HL-60 (cell line): Measurements from ENCODE around the gene KMT5B.

ENCODE experiments used
- DNase-seq, 2 experiments: peaks; one replicate each; pipeline ENCODE4 v3.0.0-alpha.2; 2010 to 2020; ENCODE audit warnings: low read depth in 1 of 2, low spot score in 1 of 2
- H3K27ac ChIP-seq: fragments of 250-450 bp; sonication (Bioruptor Pico); replicated peaks from 2 replicates; pipeline ENCODE4 v1.5.1; 2020; ENCODE audit warnings: mild to moderate bottlenecking, moderate library complexity
- H3K27me3 ChIP-seq: fragments of 250-450 bp; sonication (Bioruptor Pico); 2 replicates; pipeline ENCODE4 v1.5.1; 2021; ENCODE audit warnings: mild to moderate bottlenecking, moderate library complexity; ENCODE audit not compliant: insufficient read depth, poor library complexity, severe bottlenecking
- H3K4me3 ChIP-seq: replicated peaks from 2 replicates; pipeline ENCODE4 v1.5.1; 2011; ENCODE audit warnings: mild to moderate bottlenecking, control low read depth, low read length; ENCODE audit not compliant: insufficient read depth
- CTCF ChIP-seq: IDR thresholded peaks from one replicate; pipeline ENCODE4 v1.5.1; 2011; ENCODE audit warnings: low read length, control low read depth, inconsistent platforms; ENCODE audit not compliant: insufficient read depth
- GABPA ChIP-seq: IDR thresholded peaks from 2 replicates; pipeline ENCODE4 v1.6.1; 2012; ENCODE audit warnings: low read depth
- POLR2AphosphoS5 ChIP-seq: IDR thresholded peaks from 2 replicates; pipeline ENCODE4 v1.6.1; 2012; ENCODE audit warnings: low read depth
- REST ChIP-seq: IDR thresholded peaks from 2 replicates; pipeline ENCODE4 v1.6.1; 2012; ENCODE audit warnings: low read depth; ENCODE audit not compliant: insufficient replicate concordance
- SPI1 ChIP-seq: IDR thresholded peaks from 2 replicates; pipeline ENCODE4 v1.6.1; 2012; ENCODE audit warnings: low read depth, mild to moderate bottlenecking, borderline replicate concordance

KMT5B gene

GRCh38 chr11:68216171-68216938 lies 3.3 kb upstream of the KMT5B start:
- Histone ChIP-seq H3K4me3 (no peak overlapping the region), H3K27ac (no peak overlapping the region), H3K27me3 (peaks cover 16% of the 10 kb centered on the region)
- no peak for TF ChIP-seq SPI1
- no peak for TF ChIP-seq CTCF
- TF ChIP-seq POLR2AphosphoS5: no peak
- no peak for TF ChIP-seq REST
- no peak for TF ChIP-seq GABPA
- DNase-seq: no peak

DNA sequence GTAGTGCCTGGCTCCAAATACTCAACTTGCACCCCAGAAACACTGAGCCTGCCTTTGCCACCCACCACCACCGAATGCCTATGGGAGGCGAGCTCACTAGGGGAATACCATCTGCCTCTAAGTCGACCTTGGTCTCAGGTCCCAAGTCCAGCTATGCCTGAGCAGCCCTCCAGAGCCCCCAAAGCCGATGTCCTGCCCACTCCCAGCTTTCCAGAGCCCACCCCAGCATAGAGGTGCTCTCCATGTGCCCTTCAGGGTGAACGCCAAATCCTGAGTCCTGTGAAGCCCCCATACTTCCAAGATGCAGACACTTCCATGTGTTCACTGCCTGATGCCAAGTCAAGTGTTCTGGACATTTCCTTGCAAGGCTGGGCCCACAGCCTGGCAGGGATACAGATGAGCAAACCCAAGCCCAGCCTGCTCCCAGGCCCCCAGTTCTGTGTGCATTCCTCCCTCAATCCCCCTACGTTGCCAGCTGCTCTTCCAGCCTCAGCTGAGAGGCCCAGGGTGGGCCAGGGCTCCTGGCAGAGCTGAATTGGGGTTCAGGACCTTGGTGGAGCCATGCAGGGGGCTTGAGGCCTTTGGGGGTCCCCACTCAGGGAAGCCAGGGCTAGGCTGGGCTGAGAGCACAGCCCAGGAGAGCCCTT lies 2.6 kb upstream of the KMT5B start:
- H3K27ac ChIP-seq: no peak overlapping the region

More for the DNA sequence above, 2.6 kb upstream of the KMT5B start:
- no peak for DNase-seq
- Histone ChIP-seq H3K27me3 (peaks cover 16% of the 10 kb centered on the region), H3K4me3 (no peak overlapping the region)
- TF ChIP-seq SPI1: no peak
- TF ChIP-seq POLR2AphosphoS5: no peak
- TF ChIP-seq REST: no peak
- no peak for TF ChIP-seq GABPA
- TF ChIP-seq CTCF: no peak
